DND-41 (cell line): ENCODE data around the gene C1orf52.

Source experiments
- EZH2 ChIP-seq: IDR thresholded peaks from 3 replicates; pipeline ENCODE4 v1.6.1; 2012; ENCODE audit warnings: borderline replicate concordance, low read depth, mild to moderate bottlenecking, moderate library complexity, low read length, inconsistent platforms; ENCODE audit not compliant: severe bottlenecking
- TF ChIP-seq, protein P1 (sequence below): IDR thresholded peaks from 2 replicates; pipeline ENCODE4 v1.5.1; 2012; ENCODE audit warnings: borderline replicate concordance, low read length, moderate library complexity, mild to moderate bottlenecking; ENCODE audit not compliant: poor library complexity, severe bottlenecking; ENCODE audit errors: extremely low read depth

- TF ChIP-seq, protein P1, sequence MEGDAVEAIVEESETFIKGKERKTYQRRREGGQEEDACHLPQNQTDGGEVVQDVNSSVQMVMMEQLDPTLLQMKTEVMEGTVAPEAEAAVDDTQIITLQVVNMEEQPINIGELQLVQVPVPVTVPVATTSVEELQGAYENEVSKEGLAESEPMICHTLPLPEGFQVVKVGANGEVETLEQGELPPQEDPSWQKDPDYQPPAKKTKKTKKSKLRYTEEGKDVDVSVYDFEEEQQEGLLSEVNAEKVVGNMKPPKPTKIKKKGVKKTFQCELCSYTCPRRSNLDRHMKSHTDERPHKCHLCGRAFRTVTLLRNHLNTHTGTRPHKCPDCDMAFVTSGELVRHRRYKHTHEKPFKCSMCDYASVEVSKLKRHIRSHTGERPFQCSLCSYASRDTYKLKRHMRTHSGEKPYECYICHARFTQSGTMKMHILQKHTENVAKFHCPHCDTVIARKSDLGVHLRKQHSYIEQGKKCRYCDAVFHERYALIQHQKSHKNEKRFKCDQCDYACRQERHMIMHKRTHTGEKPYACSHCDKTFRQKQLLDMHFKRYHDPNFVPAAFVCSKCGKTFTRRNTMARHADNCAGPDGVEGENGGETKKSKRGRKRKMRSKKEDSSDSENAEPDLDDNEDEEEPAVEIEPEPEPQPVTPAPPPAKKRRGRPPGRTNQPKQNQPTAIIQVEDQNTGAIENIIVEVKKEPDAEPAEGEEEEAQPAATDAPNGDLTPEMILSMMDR, result no peak
- no peak for TF ChIP-seq EZH2
These were observed 29.9 kb upstream of the C1orf52 start for GRCh38 chr1:85289207-85289847.
